ENCODE results near the gene DHRSX. TPM values are rescaled to one million over a fixed set of nuclear protein-coding genes. Genes with fewer than 3 reads are reported as not detected.

Gene DHRSX
- total RNA-seq = 10 to 100 TPM; 12.2 to 25.9 (median 20.4) TPM
- 10 to 100 TPM; 19.0 to 23.1 TPM for polyA plus RNA-seq
- long read RNA-seq, donor 1, transcript DHRSX-201 (7 exons, 2,571 nt) = major isoform, 32 of 94 reads
- long read RNA-seq, donor 1, partial matches to known transcripts = 5 of 94 reads
- long read RNA-seq, donor 1, other reads (novel, unspliced or antisense) = 57 of 94 reads
- long read RNA-seq, donor 2, partial matches to known transcripts = 19 of 29 reads
- long read RNA-seq, donor 2, other reads (novel, unspliced or antisense) = 8 of 29 reads
- long read RNA-seq, donor 3, transcript DHRSX-201 (7 exons, 2,571 nt) = major isoform, 11 of 32 reads
- long read RNA-seq, donor 3, partial matches to known transcripts = 0 of 32 reads
- long read RNA-seq, donor 3, other reads (novel, unspliced or antisense) = 21 of 32 reads

- H3K9me3 ChIP-seq = no peaks in the 10 kb centered on the region
- H3K27ac ChIP-seq = peak within 1 kb of the TSS; percentile 88 to 97
- H3K4me1 ChIP-seq (ENCODE audit: insufficient read depth) = peaks cover 5% of the 10 kb centered on the region
- no peaks in the 10 kb centered on the region for H3K27me3 ChIP-seq
- intact Hi-C loops (cut with DNase I) = no loop called here
- H3K4me3 ChIP-seq = peak within 1 kb of the TSS; percentile 72
- DNase-seq = peak in 3 of 5 donors; percentile 61 to 65 (median 63)
- no peak for TF ChIP-seq CTCF (IDR thresholded peaks at IDR 0.05)
- TF ChIP-seq EP300 (IDR thresholded peaks at IDR 0.05) = no peak
- TF ChIP-seq POLR2A (IDR thresholded peaks at IDR 0.05) = no peak
- WGBS, 3 donors = 4 to 76% (median 36%) methylated on average over 2 to 57 of the region's 57 CpGs
- no peaks in the 10 kb centered on the region for H3K36me3 ChIP-seq
Observed at GRCh38 chrX:2500803-2501558, at the start of gene DHRSX, which contains the start of gene ZBED1. Gene DHRSX, minus strand, starts transcription at chrX:2500976. Its CDS starts 51 bp downstream, at chrX:2500925. Gene ZBED1, minus strand, starts transcription at chrX:2500976. Its CDS starts 10,257 bp downstream, at chrX:2490719.

GRCh38 chrX:2549876-2550275 lies 49.1 kb upstream of the DHRSX start:
- intact Hi-C loops (cut with DNase I) = no loop called here
- TF ChIP-seq CTCF (IDR thresholded peaks at IDR 0.05) (no peak), EP300 (IDR thresholded peaks at IDR 0.05) (no peak), POLR2A (IDR thresholded peaks at IDR 0.05) (no peak)
- whole genome bisulfite sequencing, 3 donors = 31 to 57% (median 44%) methylated on average over 7 of the region's 7 CpGs
- Histone ChIP-seq H3K4me3 (no peak overlapping the region), H3K27me3 (no peaks in the 10 kb centered on the region), H3K9me3 (no peaks in the 10 kb centered on the region), H3K4me1 (ENCODE audit: insufficient read depth) (no peaks in the 10 kb centered on the region), H3K27ac (no peak overlapping the region), H3K36me3 (no peaks in the 10 kb centered on the region)
- DNase-seq = no peak

GRCh38 chrX:2548711-2549423 lies 48.1 kb upstream of the DHRSX start:
- 30 to 33% (median 33%) methylated on average over 11 of the region's 11 CpGs for WGBS, 3 donors
- no peaks in the 10 kb centered on the region for H3K36me3 ChIP-seq
- H3K4me1 ChIP-seq (ENCODE audit: insufficient read depth) = no peaks in the 10 kb centered on the region
- H3K9me3 ChIP-seq = no peaks in the 10 kb centered on the region
- TF ChIP-seq POLR2A (IDR thresholded peaks at IDR 0.05) = no peak
- no peak for TF ChIP-seq CTCF (IDR thresholded peaks at IDR 0.05)
- no peak for TF ChIP-seq EP300 (IDR thresholded peaks at IDR 0.05)
- no peak for DNase-seq
- intact Hi-C loops (cut with DNase I) = no loop called here
- no peak overlapping the region for H3K4me3 ChIP-seq
- no peak overlapping the region for H3K27ac ChIP-seq
- no peaks in the 10 kb centered on the region for H3K27me3 ChIP-seq

GRCh38 chrX:2547736-2548135 lies 47.0 kb upstream of the DHRSX start:
- TF ChIP-seq POLR2A (IDR thresholded peaks at IDR 0.05) = no peak
- TF ChIP-seq EP300 (IDR thresholded peaks at IDR 0.05) = no peak
- no peak for TF ChIP-seq CTCF (IDR thresholded peaks at IDR 0.05)
- Histone ChIP-seq H3K27ac (no peak overlapping the region), H3K9me3 (no peaks in the 10 kb centered on the region), H3K36me3 (no peaks in the 10 kb centered on the region), H3K4me1 (ENCODE audit: insufficient read depth) (no peaks in the 10 kb centered on the region), H3K4me3 (no peak overlapping the region), H3K27me3 (no peaks in the 10 kb centered on the region)
- no peak for DNase-seq
- intact Hi-C loops (cut with DNase I) = no loop called here
- WGBS, 3 donors = 59 to 86% (median 75%) methylated on average over 4 of the region's 4 CpGs
